HCT116 (cell line): ENCODE results near the gene MED27. TPM values are rescaled to one million over a fixed set of nuclear protein-coding genes. Genes with fewer than 3 reads are reported as not detected.

Source experiments
- ATAC-seq: fragments of 200-7000 bp; cut with Tn5 transposase; 2 replicates; pipeline ENCODE4 v1.9.1; 2020; ENCODE audit warnings: mild to moderate bottlenecking, moderate library complexity
- BruUV-seq: library from RNA; stranded (reverse); fragments of 400-500 nt; replicated peaks from 2 replicates; lab custom pipeline; 2021; lab: Mats Ljungman, UMichigan
- CTCF ChIA-PET: fragments of 300-600 bp; sonication (Branson Sonifier 250); formaldehyde crosslinking; loops from one replicate; lab custom pipeline; 2021; ENCODE audit warnings: antibody characterized with exemption; lab: Charles Lee
- POLR2A ChIA-PET: fragments of 300-600, 350-600 bp; sonication (Branson Sonifier 250); formaldehyde crosslinking; loops from one replicate; lab custom pipeline; 2021; ENCODE audit warnings: antibody characterized with exemption; lab: Charles Lee
- RAD21 ChIA-PET, 2 experiments: fragments of 300-600 bp; sonication (Branson Sonifier 250); formaldehyde crosslinking; loops; one replicate each; lab custom pipeline; 2023; ENCODE audit warnings: low total read pairs in 2 of 2; ENCODE audit not compliant: uncharacterized antibody in 2 of 2, unreplicated experiment in 2 of 2, low non-redundant PET in 1 of 2; lab: Charles Lee
- DNase-seq: peaks from one replicate; pipeline ENCODE4 v3.0.0-alpha.2; 2010; ENCODE audit warnings: low read depth, low spot score
- H2AFZ ChIP-seq: fragments of 200-600 bp; shearing (Covaris generic), sonication (generic); 2 replicates; pipeline ENCODE4 v1.6.1; 2017; ENCODE audit warnings: low read depth, mixed run types, mixed read lengths, antibody characterized with exemption, low read length; ENCODE audit not compliant: poor library complexity, severe bottlenecking
- H3K27ac ChIP-seq: 2 replicates; pipeline ENCODE4 v1.5.1; 2012; ENCODE audit warnings: low read depth, low read length
- H3K27me3 ChIP-seq: fragments of 200-600 bp; sonication (generic); 2 replicates; pipeline ENCODE4 v1.6.1; 2016; ENCODE audit warnings: mixed run types, low read length, mixed read lengths; ENCODE audit not compliant: insufficient read depth
- H3K36me3 ChIP-seq, 2 experiments: fragments of 200-500 bp in 1 of 2; fragments of 200-600 bp in 1 of 2; sonication (Bioruptor generic) in 1 of 2; sonication (generic) in 1 of 2; 2 replicates each; pipeline versions ENCODE4 v1.5.1 to v1.6.1; 2014 to 2016; ENCODE audit warnings: low read length in 2 of 2, inconsistent platforms in 1 of 2, mixed read lengths in 1 of 2, mixed run types in 1 of 2; ENCODE audit not compliant: insufficient read depth in 2 of 2, control insufficient read depth in 1 of 2
- H3K4me1 ChIP-seq, 2 experiments: fragments of 200-600 bp in 1 of 2; sonication (generic) in 1 of 2; 2 replicates each; pipeline versions ENCODE4 v1.5.1 to v1.6.1; 2012 to 2017; ENCODE audit warnings: low read length in 2 of 2, inconsistent platforms in 1 of 2, mild to moderate bottlenecking in 1 of 2, mixed read lengths in 1 of 2, mixed run types in 1 of 2, moderate library complexity in 1 of 2; ENCODE audit not compliant: insufficient read depth in 2 of 2, control insufficient read depth in 1 of 2
- H3K4me2 ChIP-seq: fragments of 200-600 bp; sonication (generic); 2 replicates; pipeline ENCODE4 v1.6.1; 2017; ENCODE audit warnings: mixed run types, low read length, mixed read lengths
- H3K4me3 ChIP-seq, 2 experiments: fragments of 200-600 bp in 1 of 2; sonication (generic) in 1 of 2; replicated peaks in 1 of 2; 2 replicates each; pipeline ENCODE4 v1.5.1; 2011 to 2016; ENCODE audit warnings: low read length in 2 of 2, control low read depth in 1 of 2, low read depth in 1 of 2, mild to moderate bottlenecking in 1 of 2, mixed read lengths in 1 of 2, mixed run types in 1 of 2
- H3K79me2 ChIP-seq: fragments of 200-600 bp; sonication (generic); 2 replicates; pipeline ENCODE4 v1.6.1; 2017; ENCODE audit warnings: mild to moderate bottlenecking, mixed run types, low read length, moderate library complexity, mixed read lengths; ENCODE audit not compliant: insufficient read depth
- H3K9ac ChIP-seq: fragments of 200-600 bp; sonication (generic); 2 replicates; pipeline ENCODE4 v1.6.1; 2016; ENCODE audit warnings: low read length, mixed read lengths
- H3K9me2 ChIP-seq: fragments of 200-600 bp; sonication (generic), shearing (Covaris generic); 2 replicates; pipeline ENCODE4 v1.6.1; 2017; ENCODE audit warnings: mixed run types, mild to moderate bottlenecking, moderate library complexity; ENCODE audit not compliant: insufficient read depth
- H3K9me3 ChIP-seq, 2 experiments: fragments of 200-500 bp in 1 of 2; fragments of 200-600 bp in 1 of 2; sonication (Bioruptor generic) in 1 of 2; sonication (generic) in 1 of 2; 2 replicates each; pipeline ENCODE4 v1.6.1; 2014 to 2017; ENCODE audit warnings: low read length in 2 of 2, mixed read lengths in 2 of 2, inconsistent platforms in 1 of 2, low read depth in 1 of 2, mild to moderate bottlenecking in 1 of 2, mixed run types in 1 of 2, moderate library complexity in 1 of 2; ENCODE audit not compliant: control insufficient read depth in 1 of 2, insufficient read depth in 1 of 2
- H4K20me1 ChIP-seq: fragments of 200-600 bp; sonication (generic), shearing (Covaris generic); 2 replicates; pipeline ENCODE4 v1.6.1; 2017; ENCODE audit warnings: mixed run types, mild to moderate bottlenecking, moderate library complexity; ENCODE audit not compliant: insufficient read depth
- CBX3 ChIP-seq: IDR thresholded peaks from 2 replicates; pipeline ENCODE4 v1.6.1; 2012; ENCODE audit warnings: low read depth
- CEBPB ChIP-seq: IDR thresholded peaks from 2 replicates; pipeline ENCODE4 v1.6.1; 2012; ENCODE audit warnings: low read depth
- EGR1 ChIP-seq: IDR thresholded peaks from 2 replicates; pipeline ENCODE4 v1.6.1; 2012; ENCODE audit warnings: low read depth
- EZH2 ChIP-seq: fragments of 200-600 bp; sonication (generic); IDR thresholded peaks from 2 replicates; pipeline ENCODE4 v1.6.1; 2017; ENCODE audit warnings: antibody characterized with exemption, mixed run types
- EZH2phosphoT487 ChIP-seq: fragments of 200-600 bp; IDR thresholded peaks from 2 replicates; pipeline ENCODE4 v1.6.1; 2018; ENCODE audit warnings: antibody characterized with exemption, borderline replicate concordance
- FOSL1 ChIP-seq: IDR thresholded peaks from 2 replicates; pipeline ENCODE4 v1.6.1; 2012; ENCODE audit warnings: low read depth
- JUND ChIP-seq: IDR thresholded peaks from 2 replicates; pipeline ENCODE4 v1.6.1; 2012
- MAX ChIP-seq: IDR thresholded peaks from 2 replicates; pipeline ENCODE4 v1.6.1; 2012
- POLR2A ChIP-seq: IDR thresholded peaks from 2 replicates; pipeline ENCODE4 v1.7.0; 2011; ENCODE audit warnings: borderline replicate concordance; ENCODE audit not compliant: insufficient read depth, insufficient read length; ENCODE audit errors: extremely low read depth
- POLR2AphosphoS5 ChIP-seq: IDR thresholded peaks from 2 replicates; pipeline ENCODE4 v1.6.1; 2011; ENCODE audit warnings: mild to moderate bottlenecking, low read depth, low read length, moderate library complexity
- RAD21 ChIP-seq: IDR thresholded peaks from 2 replicates; pipeline ENCODE4 v1.6.1; 2012; ENCODE audit warnings: low read depth, mild to moderate bottlenecking
- REST ChIP-seq: IDR thresholded peaks from 2 replicates; pipeline ENCODE4 v1.6.1; 2012; ENCODE audit warnings: low read depth
- SP1 ChIP-seq: IDR thresholded peaks from 2 replicates; pipeline ENCODE4 v1.6.1; 2012; ENCODE audit warnings: low read depth
- SRF ChIP-seq: IDR thresholded peaks from 2 replicates; pipeline ENCODE4 v1.6.1; 2012; ENCODE audit warnings: low read depth
- ZBTB33 ChIP-seq: IDR thresholded peaks from 2 replicates; pipeline ENCODE4 v1.6.1; 2011; ENCODE audit warnings: mild to moderate bottlenecking, low read length, moderate library complexity; ENCODE audit not compliant: insufficient replicate concordance; ENCODE audit errors: extremely low read depth
- intact Hi-C: fragments of 100-400 bp; cut with micrococcal nuclease; formaldehyde crosslinking; loops from 2 replicates; pipeline ENCODE4 v1.10.0; 2022
- total RNA-seq: library from RNA; stranded (reverse); gene quantifications from one replicate; pipeline ENCODE4 v1.2.1, GENCODE V29; 2021; ENCODE audit not compliant: unreplicated experiment

Gene MED27
- total RNA-seq, 1 experiment from 2014 or later, result 26.9 TPM

GRCh38 chr9:131835151-131835910, 244.3 kb downstream of the MED27 start:
- no peak for ATAC-seq
- Histone ChIP-seq H3K27me3 (no peaks in the 10 kb centered on the region), H3K4me1 (peaks cover 4 to 10% of the 10 kb centered on the region in 2 experiments; a peak in 3 of 4 replicates), H3K4me2 (no peak overlapping the region), H3K36me3 (no peaks in the 10 kb centered on the region), H4K20me1 (no peaks in the 10 kb centered on the region), H3K27ac (no peak overlapping the region), H3K9me3 (peaks cover 0 to 7% of the 10 kb centered on the region in 2 experiments; a peak in 2 of 4 replicates), H3K4me3 (no peak overlapping the region), H3K9me2 (no peaks in the 10 kb centered on the region), H3K79me2 (no peaks in the 10 kb centered on the region), H3K9ac (no peak overlapping the region), H2AFZ (no peak overlapping the region)
- intact Hi-C loops, result no loop called here
- ChIA-PET POLR2A (no interaction called here), RAD21 (no interaction called here), CTCF (no interaction called here)
- BruUV-seq, result no TSS peak
- no peak for DNase-seq
- TF ChIP-seq EZH2phosphoT487, result no peak
- TF ChIP-seq CBX3, result no peak
- TF ChIP-seq JUND, result no peak
- no peak for TF ChIP-seq POLR2AphosphoS5
- TF ChIP-seq CEBPB, result no peak
- no peak for TF ChIP-seq SP1

- intact Hi-C loops, result no loop called here
- TF ChIP-seq EZH2 (no peak), CEBPB (no peak), SRF (no peak), POLR2A (no peak), MAX (no peak), EGR1 (no peak), POLR2AphosphoS5 (no peak), REST (no peak), ZBTB33 (no peak), RAD21 (no peak), FOSL1 (no peak), SP1 (no peak), EZH2phosphoT487 (no peak)
- peaks cover 0 to 7% of the 10 kb centered on the region in 2 experiments; a peak in 2 of 4 replicates for H3K9me3 ChIP-seq
- no peak overlapping the region for H3K4me3 ChIP-seq
- H3K79me2 ChIP-seq, result no peaks in the 10 kb centered on the region
- ChIA-PET CTCF (no interaction called here), POLR2A (no interaction called here), RAD21 (no interaction called here)
- no peak overlapping the region for H3K4me2 ChIP-seq
- H3K27ac ChIP-seq, result no peak overlapping the region
- H3K27me3 ChIP-seq, result no peaks in the 10 kb centered on the region
- no peaks in the 10 kb centered on the region for H4K20me1 ChIP-seq
- no peak overlapping the region for H3K9ac ChIP-seq
- H3K9me2 ChIP-seq, result no peaks in the 10 kb centered on the region
- H2AFZ ChIP-seq, result no peak overlapping the region
- no TSS peak for BruUV-seq
- peaks cover under 1 to 6% of the 10 kb centered on the region in 2 experiments; a peak in 3 of 4 replicates for H3K4me1 ChIP-seq
- DNase-seq (no peak), ATAC-seq (no peak)
- no peaks in the 10 kb centered on the region for H3K36me3 ChIP-seq
Measured at GRCh38 chr9:131834721-131835120, 244.9 kb downstream of the MED27 start.
